GM23248 (cell line): ENCODE data around the gene SYS1.

Experiments used
- EZH2 ChIP-seq: fragments of 200-600 bp; sonication (generic); IDR thresholded peaks from 2 replicates; pipeline ENCODE4 v1.6.1; 2018; ENCODE audit warnings: antibody characterized with exemption, mild to moderate bottlenecking; ENCODE audit not compliant: insufficient read depth, poor library complexity, severe bottlenecking
- EZH2phosphoT487 ChIP-seq: fragments of 200-600 bp; sonication (generic); IDR thresholded peaks from 2 replicates; pipeline ENCODE4 v1.6.1; 2018; ENCODE audit warnings: antibody characterized with exemption, moderate library complexity, mild to moderate bottlenecking, low read depth; ENCODE audit not compliant: insufficient read depth

- TF ChIP-seq EZH2, result no peak
- no peak for TF ChIP-seq EZH2phosphoT487
Observed at GRCh38 chr20:45387274-45387673, 24.3 kb downstream of the SYS1 start.
